PC-9 (cell line): ENCODE data around the gene ADTRP. TPM values are rescaled to one million over a fixed set of nuclear protein-coding genes. Genes with fewer than 3 reads are reported as not detected.
"Not testable (repeated sequence)": the region's sequence is repeated elsewhere in the genome, so short reads cannot be mapped to it uniquely, and the experiment has no call there.

ENCODE experiments used
- BruUV-seq: library from RNA; stranded (reverse); fragments of 400-500 nt; replicated peaks from 2 replicates; lab custom pipeline; 2021; lab: Mats Ljungman, UMichigan
- CTCF ChIA-PET: fragments of 300-600 bp; sonication (Branson Sonifier 250); formaldehyde crosslinking; loops from one replicate; lab custom pipeline; 2022; ENCODE audit warnings: antibody characterized with exemption; lab: Charles Lee
- POLR2A ChIA-PET: fragments of 300-600 bp; sonication (Branson Sonifier 250); formaldehyde crosslinking; loops from one replicate; lab custom pipeline; 2022; ENCODE audit warnings: antibody characterized with exemption; ENCODE audit not compliant: unreplicated experiment; lab: Charles Lee
- DNase-seq, 2 experiments: peaks; one replicate each; pipeline versions ENCODE4 v3.0.0 to v3.0.0-alpha.2; 2015 to 2022; ENCODE audit warnings: mixed read lengths in 1 of 2
- H2AFZ ChIP-seq: fragments of 200-600 bp; sonication (generic); 2 replicates; pipeline ENCODE4 v1.8.1; 2017; ENCODE audit warnings: antibody characterized with exemption
- H3F3A ChIP-seq: fragments of 200-600 bp; sonication (generic); 2 replicates; pipeline ENCODE4 v1.8.1; 2017; ENCODE audit warnings: antibody characterized with exemption, mild to moderate bottlenecking, low read depth; ENCODE audit not compliant: insufficient read depth
- H3K27ac ChIP-seq: fragments of 200-600 bp; sonication (generic); 2 replicates; pipeline ENCODE4 v1.6.1; 2016; ENCODE audit warnings: mixed run types
- H3K27me3 ChIP-seq: fragments of 200-600 bp; sonication (generic); 2 replicates; pipeline ENCODE4 v1.6.1; 2016; ENCODE audit warnings: low read depth, mixed run types; ENCODE audit not compliant: insufficient read depth
- H3K36me3 ChIP-seq: fragments of 200-600 bp; sonication (generic); 2 replicates; pipeline ENCODE4 v1.6.1; 2016; ENCODE audit warnings: low read depth, mixed run types
- H3K4me1 ChIP-seq: fragments of 200-600 bp; sonication (generic); replicated peaks from 2 replicates; pipeline ENCODE4 v1.6.1; 2016; ENCODE audit warnings: mixed run types; ENCODE audit not compliant: insufficient read depth
- H3K4me2 ChIP-seq: fragments of 200-600 bp; sonication (generic); 2 replicates; pipeline ENCODE4 v1.6.1; 2017; ENCODE audit warnings: mixed run types
- H3K4me3 ChIP-seq: fragments of 200-600 bp; sonication (generic); 2 replicates; pipeline ENCODE4 v1.6.1; 2016; ENCODE audit warnings: mixed run types
- H3K79me2 ChIP-seq: fragments of 200-600 bp; sonication (generic); 2 replicates; pipeline ENCODE4 v1.6.1; 2017; ENCODE audit warnings: low read depth, mixed run types
- H3K9me2 ChIP-seq: fragments of 200-600 bp; sonication (generic); 2 replicates; pipeline ENCODE4 v1.8.1; 2017; ENCODE audit warnings: mild to moderate bottlenecking; ENCODE audit not compliant: insufficient read depth
- H3K9me3 ChIP-seq: fragments of 200-600 bp; sonication (generic); 2 replicates; pipeline ENCODE4 v1.8.1; 2016; ENCODE audit warnings: low read depth; ENCODE audit not compliant: insufficient read depth
- H4K20me1 ChIP-seq: fragments of 200-600 bp; sonication (generic); 2 replicates; pipeline ENCODE4 v1.8.1; 2017; ENCODE audit not compliant: insufficient read depth
- CTCF ChIP-seq: fragments of 200-600 bp; sonication (generic); conservative IDR thresholded peaks from 2 replicates; pipeline ENCODE4 v1.6.1; 2017; ENCODE audit warnings: mixed run types, antibody characterized with exemption, mild to moderate bottlenecking, moderate library complexity
- EZH2 ChIP-seq: fragments of 200-600 bp; sonication (generic); IDR thresholded peaks from 2 replicates; pipeline ENCODE4 v1.8.0; 2017; ENCODE audit warnings: antibody characterized with exemption, low read depth
- intact Hi-C: fragments of 100-400 bp; cut with micrococcal nuclease; formaldehyde crosslinking; loops from one replicate; pipeline ENCODE4 v1.10.0; 2022; ENCODE audit not compliant: unreplicated experiment
- total RNA-seq: library from RNA; stranded (reverse); gene quantifications from 2 replicates; pipeline ENCODE4 v1.2.3, GENCODE V29; 2021

ADTRP gene
- total RNA-seq, 1 experiment from 2014 or later: 4.1 TPM

DNA sequence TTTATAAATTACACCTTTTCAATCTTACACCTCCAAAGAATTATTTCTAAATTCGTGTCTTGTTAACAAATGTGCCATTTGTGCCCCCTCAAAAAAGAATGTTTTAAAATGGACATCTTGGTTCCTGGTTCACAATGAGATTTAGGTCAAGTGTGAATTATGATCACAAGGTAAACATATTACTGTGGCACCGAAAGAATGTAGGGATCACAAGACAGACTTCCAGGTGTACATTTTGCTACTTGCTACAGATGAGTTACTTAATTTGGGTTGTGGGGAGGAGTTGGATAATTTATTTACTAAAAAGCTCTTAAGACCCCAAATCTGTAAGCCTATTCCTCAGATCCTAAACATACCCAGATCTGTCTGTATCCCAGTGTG, 25.0 kb upstream of the ADTRP start:
- H3K9me3 ChIP-seq: no peaks in the 10 kb centered on the region
- H3K4me1 ChIP-seq: peaks cover 18% of the 10 kb centered on the region
- DNase-seq: peak in 1 of 2 experiments; percentile 51
- peak overlapping the region; percentile 24; the same call in 1 of the 2 replicates for H2AFZ ChIP-seq
- CTCF ChIA-PET: no interaction called here
- BruUV-seq: no TSS peak
- peak overlapping the region; percentile 38 for H3K27ac ChIP-seq
- H3K36me3 ChIP-seq: no peaks in the 10 kb centered on the region
- intact Hi-C loops: no loop called here
- no peaks in the 10 kb centered on the region for H4K20me1 ChIP-seq
- H3K4me3 ChIP-seq: no peak overlapping the region
- POLR2A ChIA-PET: no interaction called here
- no peaks in the 10 kb centered on the region for H3K9me2 ChIP-seq
- peak overlapping the region; percentile 39 for H3K4me2 ChIP-seq
- no peaks in the 10 kb centered on the region for H3K27me3 ChIP-seq
- no peaks in the 10 kb centered on the region for H3K79me2 ChIP-seq
- no peaks in the 10 kb centered on the region; the same call in 1 of the 2 replicates for H3F3A ChIP-seq
- no peak for TF ChIP-seq CTCF
- no peak for TF ChIP-seq EZH2

DNA sequence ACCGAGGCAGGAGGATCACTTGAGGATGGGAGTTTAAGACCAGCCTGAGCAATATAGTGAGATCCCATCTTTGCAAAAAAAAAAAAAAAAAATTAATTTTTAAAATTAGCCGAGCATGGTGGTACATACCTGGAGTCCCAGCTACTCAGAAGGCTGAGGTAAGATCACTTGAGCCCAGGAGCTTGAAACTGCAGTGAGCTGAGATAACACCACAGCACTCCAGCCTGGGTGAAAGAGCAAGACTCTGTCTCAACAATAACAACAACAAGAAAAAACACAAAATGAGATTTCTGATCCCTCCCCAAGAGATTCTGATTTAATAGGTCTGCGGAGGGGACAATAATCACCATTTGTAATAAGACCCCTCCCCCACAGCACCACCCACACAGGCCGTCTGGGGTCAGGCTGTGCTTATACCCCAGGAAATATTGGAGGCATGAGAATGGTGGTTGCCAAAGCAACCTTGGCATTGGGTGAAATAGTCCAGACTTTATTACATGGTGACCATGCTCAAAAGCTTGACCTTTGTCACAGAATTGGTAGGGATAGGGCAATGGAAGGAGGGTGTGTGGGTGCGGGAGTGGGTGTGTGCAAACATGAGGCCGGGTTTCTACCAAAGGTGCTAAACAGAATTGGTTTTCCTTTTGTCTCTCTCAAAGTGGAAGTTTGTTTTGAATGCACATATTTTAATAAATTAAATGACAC, 24.4 kb upstream of the ADTRP start:
- no peaks in the 10 kb centered on the region; the same call in 1 of the 2 replicates for H3F3A ChIP-seq
- H3K4me2 ChIP-seq: peak overlapping the region; percentile 39
- no peak overlapping the region for H3K4me3 ChIP-seq
- intact Hi-C loops: no loop called here
- H3K9me3 ChIP-seq: no peaks in the 10 kb centered on the region
- H3K27me3 ChIP-seq: no peaks in the 10 kb centered on the region
- H3K9me2 ChIP-seq: no peaks in the 10 kb centered on the region
- TF ChIP-seq EZH2 (no peak), CTCF (no peak)
- ChIA-PET POLR2A (no interaction called here), CTCF (no interaction called here)
- H3K4me1 ChIP-seq: peaks cover 18% of the 10 kb centered on the region
- DNase-seq: no peak
- H3K27ac ChIP-seq: peak overlapping the region; percentile 38
- BruUV-seq: no TSS peak
- no peaks in the 10 kb centered on the region for H3K36me3 ChIP-seq
- H2AFZ ChIP-seq: peak overlapping the region; percentile 24; the same call in 1 of the 2 replicates
- H3K79me2 ChIP-seq: no peaks in the 10 kb centered on the region
- no peaks in the 10 kb centered on the region for H4K20me1 ChIP-seq

DNA sequence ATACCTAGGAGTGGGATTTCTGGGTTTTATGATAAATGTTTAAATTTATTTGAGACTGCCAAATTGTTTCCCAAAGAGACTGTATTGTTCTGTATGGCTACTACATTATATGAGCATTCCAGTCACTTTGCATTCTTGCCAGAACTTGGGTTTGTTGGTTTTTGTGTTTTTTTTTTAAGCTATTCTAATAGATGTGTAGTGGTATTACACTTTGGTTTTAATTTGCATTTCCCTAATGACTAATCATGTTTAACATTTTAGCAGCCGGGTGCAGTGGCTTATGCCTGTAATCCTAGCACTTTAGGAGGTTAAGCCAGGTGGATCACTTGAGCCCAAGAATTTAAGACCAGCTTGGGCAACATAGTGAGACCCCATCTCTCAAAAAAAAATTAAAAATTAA, 21.9 kb upstream of the ADTRP start:
- H3K79me2 ChIP-seq, H3K36me3 ChIP-seq, H4K20me1 ChIP-seq, H3K9me3 ChIP-seq, H3K27ac ChIP-seq, H3K9me2 ChIP-seq, H3F3A ChIP-seq, H3K4me2 ChIP-seq, H3K4me3 ChIP-seq, DNase-seq, BruUV-seq, intact Hi-C loops, H3K27me3 ChIP-seq, CTCF ChIA-PET, H2AFZ ChIP-seq: not testable (repeated sequence)
- POLR2A ChIA-PET: interaction anchor here (0.7 kb wide), 1 partner anchor 171 kb away, joined by 7 read pairs; no protein-coding TSS in a partner anchor
- peaks cover 18% of the 10 kb centered on the region for H3K4me1 ChIP-seq
